Esophagus mucosa (tissue), 1 donor: ENCODE results near the gene PCNX1. TPM values are rescaled to one million over a fixed set of nuclear protein-coding genes. Genes with fewer than 3 reads are reported as not detected.
"Not testable (repeated sequence)": the region's sequence is repeated elsewhere in the genome, so short reads cannot be mapped to it uniquely, and the experiment has no call there.

Source experiments
- ATAC-seq: fragments of 200-7000 bp; cut with Tn5 transposase; one replicate; pipeline ENCODE4 v1.9.1; 2020
- total RNA-seq: library from RNA; stranded (reverse); gene quantifications from one replicate; pipeline ENCODE4 v1.2.4, GENCODE V29; 2023
- donor health status: DM: yes; HTN: yes; CAD: no.

PCNX1 gene
- total RNA-seq, 1 donor from 2014 or later: 22.9 TPM

- ATAC-seq: no peak
These were observed 187.5 kb downstream of the PCNX1 start for GRCh38 chr14:71094722-71095121.

GRCh38 chr14:71096947-71097346 is 189.7 kb downstream of the PCNX1 start:
- ATAC-seq: no peak

GRCh38 chr14:71103662-71104484 is 196.6 kb downstream of the PCNX1 start:
- ATAC-seq: peak; percentile 52

GRCh38 chr14:71105177-71105576 is 197.9 kb downstream of the PCNX1 start:
- ATAC-seq: no peak

- ATAC-seq: no peak
These were observed 200.7 kb downstream of the PCNX1 start for GRCh38 chr14:71107921-71108320.

- no peak for ATAC-seq
These were observed 201.3 kb downstream of the PCNX1 start for GRCh38 chr14:71108398-71109119.

GRCh38 chr14:71113376-71113775 is 206.1 kb downstream of the PCNX1 start:
- no peak for ATAC-seq

- ATAC-seq: no peak
These were observed 207.3 kb downstream of the PCNX1 start for GRCh38 chr14:71114565-71114964.

GRCh38 chr14:71115306-71115705 is 208.0 kb downstream of the PCNX1 start:
- no peak for ATAC-seq

- ATAC-seq: no peak
These were observed 208.7 kb downstream of the PCNX1 start for GRCh38 chr14:71115821-71116567.

- no peak for ATAC-seq
These were observed 209.4 kb downstream of the PCNX1 start for GRCh38 chr14:71116568-71117122.

- peak; percentile 61 for ATAC-seq
These were observed 210.8 kb downstream of the PCNX1 start for GRCh38 chr14:71117839-71118743.

- ATAC-seq: peak; percentile 59
These were observed 211.8 kb downstream of the PCNX1 start for GRCh38 chr14:71119075-71119474.

GRCh38 chr14:71119832-71120231 is 212.6 kb downstream of the PCNX1 start:
- ATAC-seq: no peak

GRCh38 chr14:71121001-71121400 is 213.7 kb downstream of the PCNX1 start:
- ATAC-seq: no peak

- no peak for ATAC-seq
These were observed 214.5 kb downstream of the PCNX1 start for GRCh38 chr14:71121711-71122110.

GRCh38 chr14:71122866-71123565 is 215.8 kb downstream of the PCNX1 start:
- ATAC-seq: no peak

GRCh38 chr14:71123579-71124135 is 216.4 kb downstream of the PCNX1 start:
- ATAC-seq: no peak

- ATAC-seq: not testable (repeated sequence)
These were observed 222.6 kb downstream of the PCNX1 start for GRCh38 chr14:71129716-71130490.
